ENCODE data around the gene ADCY1. TPM values are rescaled to one million over a fixed set of nuclear protein-coding genes. Genes with fewer than 3 reads are reported as not detected.

Gene ADCY1
- total and polyA plus RNA-seq, 2 donors (not counting 1 experiment from before 2014, with no cell fraction given), result 0.23 to 2.5 TPM

GRCh38 chr7:45712872-45713668 lies 138.9 kb downstream of the ADCY1 start:
- Histone ChIP-seq H3K4me2 (ENCODE audit: extremely low read depth, insufficient read depth, low read length) (no peak overlapping the region), H3K4me3 (replicated peaks in 1 of 4; ENCODE audit: control extremely low read depth in 1 of 4, insufficient read depth in 1 of 4, low read depth in 3 of 4, low read length in 4 of 4) (no peak overlapping the region), H4K20me1 (ENCODE audit: control insufficient read depth, extremely low read depth, insufficient read depth, low read length) (no peaks in the 10 kb centered on the region), H2AFZ (ENCODE audit: low read length) (no peak overlapping the region), H3K9me3 (ENCODE audit: control insufficient read depth, insufficient read depth, low read depth, low read length) (no peaks in the 10 kb centered on the region), H3K36me3 (ENCODE audit: control insufficient read depth, insufficient read depth, low read length) (no peaks in the 10 kb centered on the region), H3K9ac (ENCODE audit: insufficient read depth, low read length) (no peak overlapping the region), H3K4me1 (ENCODE audit: control insufficient read depth, extremely low read depth, insufficient read depth, low read length) (peaks cover 17% of the 10 kb centered on the region), H3K79me2 (ENCODE audit: control insufficient read depth, insufficient read depth, low read length) (no peaks in the 10 kb centered on the region), H3K27ac (ENCODE audit: insufficient read depth, low read length) (no peak overlapping the region), H3K27me3 (ENCODE audit: control insufficient read depth, insufficient read depth, low read length) (peaks cover 4% of the 10 kb centered on the region)
- no peak for DNase-seq (ENCODE audit: low read depth in 2 of 2)
- TF ChIP-seq EZH2 (IDR thresholded peaks at IDR 0.05; ENCODE audit: low read length, missing control alignments), result no peak
- no peak for TF ChIP-seq CTCF (conservative IDR thresholded peaks at IDR 0.05 in 1 of 2, IDR thresholded peaks at IDR 0.05 in 1 of 2; ENCODE audit: low read depth in 1 of 2, low read length in 2 of 2)

- Histone ChIP-seq H3K9ac (ENCODE audit: insufficient read depth, low read length) (no peak overlapping the region), H3K4me1 (ENCODE audit: control insufficient read depth, extremely low read depth, insufficient read depth, low read length) (peaks cover 17% of the 10 kb centered on the region), H4K20me1 (ENCODE audit: control insufficient read depth, extremely low read depth, insufficient read depth, low read length) (no peaks in the 10 kb centered on the region), H3K36me3 (ENCODE audit: control insufficient read depth, insufficient read depth, low read length) (no peaks in the 10 kb centered on the region), H3K4me3 (replicated peaks in 1 of 4; ENCODE audit: control extremely low read depth in 1 of 4, insufficient read depth in 1 of 4, low read depth in 3 of 4, low read length in 4 of 4) (no peak overlapping the region), H3K27me3 (ENCODE audit: control insufficient read depth, insufficient read depth, low read length) (peaks cover 4% of the 10 kb centered on the region), H3K9me3 (ENCODE audit: control insufficient read depth, insufficient read depth, low read depth, low read length) (no peaks in the 10 kb centered on the region), H3K4me2 (ENCODE audit: extremely low read depth, insufficient read depth, low read length) (no peak overlapping the region), H3K27ac (ENCODE audit: insufficient read depth, low read length) (no peak overlapping the region), H3K79me2 (ENCODE audit: control insufficient read depth, insufficient read depth, low read length) (no peaks in the 10 kb centered on the region), H2AFZ (ENCODE audit: low read length) (no peak overlapping the region)
- no peak for DNase-seq (ENCODE audit: low read depth in 2 of 2)
- no peak for TF ChIP-seq EZH2 (IDR thresholded peaks at IDR 0.05; ENCODE audit: low read length, missing control alignments)
- no peak for TF ChIP-seq CTCF (conservative IDR thresholded peaks at IDR 0.05 in 1 of 2, IDR thresholded peaks at IDR 0.05 in 1 of 2; ENCODE audit: low read depth in 1 of 2, low read length in 2 of 2)
Measured at GRCh38 chr7:45713669-45714520, 139.7 kb downstream of the ADCY1 start.

GRCh38 chr7:45714521-45714820 lies 140.3 kb downstream of the ADCY1 start:
- H3K4me2 ChIP-seq (ENCODE audit: extremely low read depth, insufficient read depth, low read length), result no peak overlapping the region
- H3K9me3 ChIP-seq (ENCODE audit: control insufficient read depth, insufficient read depth, low read depth, low read length), result no peaks in the 10 kb centered on the region
- no peak overlapping the region for H2AFZ ChIP-seq (ENCODE audit: low read length)
- DNase-seq (ENCODE audit: low read depth in 2 of 2), result no peak
- peaks cover 14% of the 10 kb centered on the region for H3K4me1 ChIP-seq (ENCODE audit: control insufficient read depth, extremely low read depth, insufficient read depth, low read length)
- no peak overlapping the region for H3K27ac ChIP-seq (ENCODE audit: insufficient read depth, low read length)
- H3K79me2 ChIP-seq (ENCODE audit: control insufficient read depth, insufficient read depth, low read length), result no peaks in the 10 kb centered on the region
- H3K27me3 ChIP-seq (ENCODE audit: control insufficient read depth, insufficient read depth, low read length), result peaks cover 4% of the 10 kb centered on the region
- no peaks in the 10 kb centered on the region for H4K20me1 ChIP-seq (ENCODE audit: control insufficient read depth, extremely low read depth, insufficient read depth, low read length)
- TF ChIP-seq CTCF (conservative IDR thresholded peaks at IDR 0.05 in 1 of 2, IDR thresholded peaks at IDR 0.05 in 1 of 2; ENCODE audit: low read depth in 1 of 2, low read length in 2 of 2), result no peak
- TF ChIP-seq EZH2 (IDR thresholded peaks at IDR 0.05; ENCODE audit: low read length, missing control alignments), result no peak
- no peaks in the 10 kb centered on the region for H3K36me3 ChIP-seq (ENCODE audit: control insufficient read depth, insufficient read depth, low read length)
- no peak overlapping the region for H3K4me3 ChIP-seq (replicated peaks in 1 of 4; ENCODE audit: control extremely low read depth in 1 of 4, insufficient read depth in 1 of 4, low read depth in 3 of 4, low read length in 4 of 4)
- H3K9ac ChIP-seq (ENCODE audit: insufficient read depth, low read length), result no peak overlapping the region
